Panc1 (cell line): ENCODE data around the gene LCE3E. TPM values are rescaled to one million over a fixed set of nuclear protein-coding genes. Genes with fewer than 3 reads are reported as not detected.

ENCODE experiments used
- ATAC-seq: fragments of 200-7000 bp; cut with Tn5 transposase; 2 replicates; pipeline ENCODE4 v1.9.1; 2020; ENCODE audit warnings: mild to moderate bottlenecking, moderate library complexity
- BruUV-seq: library from RNA; stranded (reverse); fragments of 400-500 nt; replicated peaks from 2 replicates; lab custom pipeline; 2021; lab: Mats Ljungman, UMichigan
- CTCF ChIA-PET: fragments of 300-600 bp; sonication (Branson Sonifier 250); formaldehyde crosslinking; loops from one replicate; lab custom pipeline; 2022; ENCODE audit warnings: antibody characterized with exemption; lab: Charles Lee
- POLR2A ChIA-PET: fragments of 300-600 bp; sonication (Branson Sonifier 250); formaldehyde crosslinking; loops from one replicate; lab custom pipeline; 2022; ENCODE audit warnings: antibody characterized with exemption; lab: Charles Lee
- DNase-seq: peaks from one replicate; pipeline ENCODE4 v3.0.0-alpha.2; 2010; ENCODE audit warnings: low read depth, low spot score
- H3K27ac ChIP-seq: 2 replicates; pipeline ENCODE4 v1.5.1; 2011; ENCODE audit warnings: mild to moderate bottlenecking, low read length, inconsistent platforms
- H3K27me3 ChIP-seq: fragments of 200-500 bp; sonication (Bioruptor generic); 2 replicates; pipeline ENCODE4 v1.6.0; 2014; ENCODE audit warnings: low read length, inconsistent platforms; ENCODE audit not compliant: control insufficient read depth, insufficient read depth
- H3K36me3 ChIP-seq: fragments of 200-500 bp; sonication (Bioruptor generic); 2 replicates; pipeline ENCODE4 v1.5.1; 2014; ENCODE audit warnings: inconsistent platforms, mild to moderate bottlenecking, low read length, moderate library complexity; ENCODE audit not compliant: control insufficient read depth, insufficient read depth
- H3K4me1 ChIP-seq: 2 replicates; pipeline ENCODE4 v1.5.1; 2011; ENCODE audit warnings: inconsistent platforms, mild to moderate bottlenecking, low read length, moderate library complexity; ENCODE audit not compliant: control insufficient read depth, insufficient read depth
- H3K4me3 ChIP-seq, 2 experiments: 2 replicates each; pipeline ENCODE4 v1.5.1; 2011 to 2012; ENCODE audit warnings: low read depth in 2 of 2, low read length in 2 of 2, mild to moderate bottlenecking in 2 of 2, inconsistent platforms in 1 of 2, moderate library complexity in 1 of 2
- H3K9me3 ChIP-seq: fragments of 200-500 bp; sonication (Bioruptor generic); 2 replicates; pipeline ENCODE4 v1.5.1; 2014; ENCODE audit warnings: low read depth, mild to moderate bottlenecking, inconsistent platforms, low read length, moderate library complexity; ENCODE audit not compliant: control insufficient read depth, insufficient read depth
- POLR2AphosphoS5 ChIP-seq: IDR thresholded peaks from 2 replicates; pipeline ENCODE4 v1.6.1; 2012; ENCODE audit warnings: mild to moderate bottlenecking, low read depth, low read length, moderate library complexity
- SIN3A ChIP-seq: IDR thresholded peaks from 2 replicates; pipeline ENCODE4 v1.6.1; 2012; ENCODE audit warnings: low read depth, mild to moderate bottlenecking, low read length, moderate library complexity, borderline replicate concordance; ENCODE audit not compliant: insufficient read depth
- TCF7L2 ChIP-seq: IDR thresholded peaks from 2 replicates; pipeline ENCODE4 v1.6.1; 2011; ENCODE audit warnings: mild to moderate bottlenecking, low read depth, low read length, inconsistent platforms
- in situ Hi-C: cut with HindIII; loops from 2 replicates; pipeline ENCODE4 v1.10.0; 2016; ENCODE audit warnings: low sequenced_read_pairs, low pct_unique_long_range_greater_than_20kb
- intact Hi-C: fragments of 100-400 bp; cut with micrococcal nuclease; formaldehyde crosslinking; loops from one replicate; pipeline ENCODE4 v1.10.0; 2022; ENCODE audit not compliant: unreplicated experiment
- total RNA-seq: library from RNA; stranded (reverse); gene quantifications from one replicate; pipeline ENCODE4 v1.2.1, GENCODE V29; 2021; ENCODE audit not compliant: unreplicated experiment
- TF ChIP-seq, protein P1 (sequence below): fragments of 450-650 bp; IDR thresholded peaks from 2 replicates; pipeline ENCODE4 v1.5.1; 2017; ENCODE audit warnings: mild to moderate bottlenecking
- TF ChIP-seq, protein P2 (sequence below), 2 experiments: IDR thresholded peaks; 2 replicates each; pipeline ENCODE4 v1.6.1; 2011 to 2012; ENCODE audit warnings: low read depth in 2 of 2, control low read depth in 1 of 2, low read length in 1 of 2, mild to moderate bottlenecking in 1 of 2, moderate library complexity in 1 of 2; ENCODE audit not compliant: insufficient read depth in 1 of 2

Gene LCE3E
- total RNA-seq, 1 experiment from 2014 or later: not detected

DNA sequence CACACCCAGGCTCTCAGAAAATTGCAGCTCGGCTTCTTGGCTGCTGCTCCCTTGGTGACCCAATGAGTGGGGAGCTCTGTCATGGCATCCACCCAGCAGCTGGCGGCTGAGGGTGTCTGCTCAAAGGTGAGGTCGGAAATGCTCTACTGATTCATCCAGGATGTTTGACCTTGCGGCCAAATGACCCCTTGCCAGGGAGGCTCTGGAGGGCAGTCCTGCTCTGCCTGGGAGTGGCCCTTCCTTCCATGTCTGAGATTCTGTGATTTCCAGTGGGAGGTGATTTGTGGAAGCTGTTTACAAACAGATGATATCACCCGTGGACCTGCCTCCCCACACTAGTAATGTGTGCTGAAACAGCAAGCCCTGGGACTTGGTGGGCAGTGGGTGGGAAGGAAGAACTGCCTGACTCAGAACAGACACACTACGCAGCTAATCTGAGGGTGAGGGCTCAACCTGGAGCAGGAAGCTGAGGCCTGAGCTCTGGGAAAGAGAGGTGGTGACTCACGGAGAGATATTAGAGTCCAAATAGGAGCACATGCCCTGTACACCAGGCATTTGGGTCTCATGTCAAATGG lies 49.3 kb downstream of the LCE3E start:
- DNase-seq (no peak), ATAC-seq (no peak)
- H3K27ac ChIP-seq: no peak overlapping the region
- ChIA-PET CTCF (no interaction called here), POLR2A (no interaction called here)
- intact Hi-C loops (no loop called here), in situ Hi-C loops (no loop called here)
- H3K4me1 ChIP-seq: no peaks in the 10 kb centered on the region; the same call in 1 of the 2 replicates
- no TSS peak for BruUV-seq
- no peaks in the 10 kb centered on the region for H3K9me3 ChIP-seq
- no peaks in the 10 kb centered on the region for H3K36me3 ChIP-seq
- no peak overlapping the region for H3K4me3 ChIP-seq
- H3K27me3 ChIP-seq: peaks cover 35% of the 10 kb centered on the region
- TF ChIP-seq, protein P1, sequence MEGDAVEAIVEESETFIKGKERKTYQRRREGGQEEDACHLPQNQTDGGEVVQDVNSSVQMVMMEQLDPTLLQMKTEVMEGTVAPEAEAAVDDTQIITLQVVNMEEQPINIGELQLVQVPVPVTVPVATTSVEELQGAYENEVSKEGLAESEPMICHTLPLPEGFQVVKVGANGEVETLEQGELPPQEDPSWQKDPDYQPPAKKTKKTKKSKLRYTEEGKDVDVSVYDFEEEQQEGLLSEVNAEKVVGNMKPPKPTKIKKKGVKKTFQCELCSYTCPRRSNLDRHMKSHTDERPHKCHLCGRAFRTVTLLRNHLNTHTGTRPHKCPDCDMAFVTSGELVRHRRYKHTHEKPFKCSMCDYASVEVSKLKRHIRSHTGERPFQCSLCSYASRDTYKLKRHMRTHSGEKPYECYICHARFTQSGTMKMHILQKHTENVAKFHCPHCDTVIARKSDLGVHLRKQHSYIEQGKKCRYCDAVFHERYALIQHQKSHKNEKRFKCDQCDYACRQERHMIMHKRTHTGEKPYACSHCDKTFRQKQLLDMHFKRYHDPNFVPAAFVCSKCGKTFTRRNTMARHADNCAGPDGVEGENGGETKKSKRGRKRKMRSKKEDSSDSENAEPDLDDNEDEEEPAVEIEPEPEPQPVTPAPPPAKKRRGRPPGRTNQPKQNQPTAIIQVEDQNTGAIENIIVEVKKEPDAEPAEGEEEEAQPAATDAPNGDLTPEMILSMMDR: no peak
- no peak for TF ChIP-seq POLR2AphosphoS5
- TF ChIP-seq, protein P2, sequence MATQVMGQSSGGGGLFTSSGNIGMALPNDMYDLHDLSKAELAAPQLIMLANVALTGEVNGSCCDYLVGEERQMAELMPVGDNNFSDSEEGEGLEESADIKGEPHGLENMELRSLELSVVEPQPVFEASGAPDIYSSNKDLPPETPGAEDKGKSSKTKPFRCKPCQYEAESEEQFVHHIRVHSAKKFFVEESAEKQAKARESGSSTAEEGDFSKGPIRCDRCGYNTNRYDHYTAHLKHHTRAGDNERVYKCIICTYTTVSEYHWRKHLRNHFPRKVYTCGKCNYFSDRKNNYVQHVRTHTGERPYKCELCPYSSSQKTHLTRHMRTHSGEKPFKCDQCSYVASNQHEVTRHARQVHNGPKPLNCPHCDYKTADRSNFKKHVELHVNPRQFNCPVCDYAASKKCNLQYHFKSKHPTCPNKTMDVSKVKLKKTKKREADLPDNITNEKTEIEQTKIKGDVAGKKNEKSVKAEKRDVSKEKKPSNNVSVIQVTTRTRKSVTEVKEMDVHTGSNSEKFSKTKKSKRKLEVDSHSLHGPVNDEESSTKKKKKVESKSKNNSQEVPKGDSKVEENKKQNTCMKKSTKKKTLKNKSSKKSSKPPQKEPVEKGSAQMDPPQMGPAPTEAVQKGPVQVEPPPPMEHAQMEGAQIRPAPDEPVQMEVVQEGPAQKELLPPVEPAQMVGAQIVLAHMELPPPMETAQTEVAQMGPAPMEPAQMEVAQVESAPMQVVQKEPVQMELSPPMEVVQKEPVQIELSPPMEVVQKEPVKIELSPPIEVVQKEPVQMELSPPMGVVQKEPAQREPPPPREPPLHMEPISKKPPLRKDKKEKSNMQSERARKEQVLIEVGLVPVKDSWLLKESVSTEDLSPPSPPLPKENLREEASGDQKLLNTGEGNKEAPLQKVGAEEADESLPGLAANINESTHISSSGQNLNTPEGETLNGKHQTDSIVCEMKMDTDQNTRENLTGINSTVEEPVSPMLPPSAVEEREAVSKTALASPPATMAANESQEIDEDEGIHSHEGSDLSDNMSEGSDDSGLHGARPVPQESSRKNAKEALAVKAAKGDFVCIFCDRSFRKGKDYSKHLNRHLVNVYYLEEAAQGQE (IDR thresholded peaks at IDR 0.05; ENCODE audit: insufficient read depth in 1 of 2, low read depth in 2 of 2, low read length in 1 of 2): no peak
- no peak for TF ChIP-seq SIN3A
- TF ChIP-seq TCF7L2: no peak

DNA sequence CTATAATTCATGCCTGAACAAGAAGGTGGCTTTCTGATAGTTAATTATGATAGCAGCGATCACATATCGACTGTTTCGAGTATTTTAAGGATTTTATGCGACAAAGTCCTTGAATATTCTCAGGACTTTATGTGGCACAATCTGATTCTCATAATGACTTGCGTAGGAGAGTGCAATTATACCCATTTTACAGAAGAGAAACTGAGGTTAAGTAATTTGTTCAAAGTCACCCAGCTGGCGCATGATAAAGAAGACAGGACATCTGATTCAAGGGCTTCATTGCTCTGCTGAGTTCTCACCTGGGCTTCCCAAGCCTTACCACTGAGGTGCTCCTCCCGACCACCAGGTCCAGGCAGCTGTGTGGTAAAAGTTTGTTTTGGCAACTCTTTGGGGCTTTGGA lies 50.5 kb downstream of the LCE3E start:
- intact Hi-C loops (no loop called here), in situ Hi-C loops (no loop called here)
- H3K4me1 ChIP-seq: no peaks in the 10 kb centered on the region; the same call in 1 of the 2 replicates
- no TSS peak for BruUV-seq
- ChIA-PET POLR2A (no interaction called here), CTCF (no interaction called here)
- no peaks in the 10 kb centered on the region for H3K9me3 ChIP-seq
- TF ChIP-seq, protein P2 (IDR thresholded peaks at IDR 0.05; ENCODE audit: insufficient read depth in 1 of 2, low read depth in 2 of 2, low read length in 1 of 2): no peak
- TF ChIP-seq POLR2AphosphoS5 (no peak), TCF7L2 (no peak), SIN3A (no peak)
- TF ChIP-seq, protein P1: no peak
- H3K4me3 ChIP-seq: no peak overlapping the region
- H3K27ac ChIP-seq: no peak overlapping the region
- ATAC-seq: no peak
- peaks cover 35% of the 10 kb centered on the region for H3K27me3 ChIP-seq
- DNase-seq: no peak
- no peaks in the 10 kb centered on the region for H3K36me3 ChIP-seq
